Liver (tissue), 9 donors: Measurements from ENCODE around the gene RPGR. TPM values are rescaled to one million over a fixed set of nuclear protein-coding genes. Genes with fewer than 3 reads are reported as not detected.

Experiments
- DNase-seq: peaks from one replicate; pipeline ENCODE4 v3.0.0-alpha.2; 2017; ENCODE audit warnings: low spot score
- H3K27ac ChIP-seq, 2 donors: one replicate each; pipeline ENCODE4 v1.7.0; 2013; ENCODE audit warnings: inconsistent platforms in 2 of 2, low read length in 2 of 2, control low read depth in 1 of 2, low read depth in 1 of 2, mild to moderate bottlenecking in 1 of 2
- H3K27me3 ChIP-seq, 4 donors: one replicate each; pipeline versions ENCODE4 v1.6.1 to v1.7.0; 2013; ENCODE audit warnings: low read length in 3 of 4, inconsistent platforms in 1 of 4, mild to moderate bottlenecking in 1 of 4, moderate library complexity in 1 of 4; ENCODE audit not compliant: control insufficient read depth in 4 of 4, insufficient read depth in 4 of 4
- H3K36me3 ChIP-seq, 4 donors: one replicate each; pipeline versions ENCODE4 v1.6.1 to v1.7.0; 2013; ENCODE audit warnings: low read length in 3 of 4, mild to moderate bottlenecking in 3 of 4, low read depth in 1 of 4, moderate library complexity in 1 of 4; ENCODE audit not compliant: control insufficient read depth in 4 of 4, insufficient read depth in 3 of 4
- H3K4me1 ChIP-seq, 4 donors: one replicate each; pipeline versions ENCODE4 v1.6.1 to v1.7.0; 2013; ENCODE audit warnings: low read length in 3 of 4, mild to moderate bottlenecking in 3 of 4, moderate library complexity in 1 of 4; ENCODE audit not compliant: control insufficient read depth in 4 of 4, insufficient read depth in 4 of 4
- H3K4me3 ChIP-seq, 3 donors: one replicate each; pipeline versions ENCODE4 v1.6.1 to v1.7.0; 2013; ENCODE audit warnings: low read length in 3 of 3, control low read depth in 1 of 3, low read depth in 1 of 3, mild to moderate bottlenecking in 1 of 3
- H3K9ac ChIP-seq, 2 donors: one replicate each; pipeline ENCODE4 v1.7.0; 2013; ENCODE audit warnings: low read length in 2 of 2, mild to moderate bottlenecking in 2 of 2, moderate library complexity in 2 of 2, control low read depth in 1 of 2, low read depth in 1 of 2
- H3K9me3 ChIP-seq, 4 donors: one replicate each; pipeline versions ENCODE4 v1.6.1 to v1.7.0; 2013; ENCODE audit warnings: low read length in 3 of 4; ENCODE audit not compliant: control insufficient read depth in 4 of 4
- EGR1 ChIP-seq, 2 donors: IDR thresholded peaks; 2 replicates each; pipeline ENCODE4 v1.6.1; 2016 to 2018; ENCODE audit warnings: antibody characterized with exemption in 2 of 2, low read depth in 2 of 2
- FOXA1 ChIP-seq: IDR thresholded peaks from 2 replicates; pipeline ENCODE4 v1.6.1; 2016; ENCODE audit warnings: antibody characterized with exemption
- GABPA ChIP-seq, 2 donors: IDR thresholded peaks in 1 of 2; conservative IDR thresholded peaks in 1 of 2; 2 replicates each; pipeline ENCODE4 v1.6.1; 2016; ENCODE audit warnings: antibody characterized with exemption in 2 of 2, mild to moderate bottlenecking in 1 of 2, moderate library complexity in 1 of 2
- HNF4A ChIP-seq, 2 donors: conservative IDR thresholded peaks; 2 replicates each; pipeline ENCODE4 v1.6.1; 2016; ENCODE audit warnings: antibody characterized with exemption in 2 of 2, mild to moderate bottlenecking in 2 of 2
- HNF4G ChIP-seq: IDR thresholded peaks from 2 replicates; pipeline ENCODE4 v1.6.1; 2016; ENCODE audit warnings: antibody characterized with exemption
- JUND ChIP-seq, 2 donors: IDR thresholded peaks; 2 replicates each; pipeline ENCODE4 v1.6.1; 2016; ENCODE audit warnings: antibody characterized with exemption in 2 of 2
- NR2F2 ChIP-seq: IDR thresholded peaks from 2 replicates; pipeline ENCODE4 v1.6.1; 2016; ENCODE audit warnings: antibody characterized with exemption
- RAD21 ChIP-seq, 2 donors: IDR thresholded peaks; 2 replicates each; pipeline ENCODE4 v1.6.1; 2016; ENCODE audit warnings: antibody characterized with exemption in 2 of 2, mild to moderate bottlenecking in 2 of 2
- RXRA ChIP-seq, 2 donors: IDR thresholded peaks; 2 replicates each; pipeline ENCODE4 v1.6.1; 2017 to 2018; ENCODE audit warnings: antibody characterized with exemption in 2 of 2, mild to moderate bottlenecking in 1 of 2
- SP1 ChIP-seq: IDR thresholded peaks from 2 replicates; pipeline ENCODE4 v1.6.1; 2018; ENCODE audit warnings: antibody characterized with exemption, mild to moderate bottlenecking
- TAF1 ChIP-seq: conservative IDR thresholded peaks from 2 replicates; pipeline ENCODE4 v1.6.1; 2016; ENCODE audit warnings: antibody characterized with exemption, mild to moderate bottlenecking
- YY1 ChIP-seq: IDR thresholded peaks from 2 replicates; pipeline ENCODE4 v1.6.1; 2016; ENCODE audit warnings: antibody characterized with exemption, mild to moderate bottlenecking
- WGBS: extraction: QIAGEN DNeasy Blood & Tissue Kit; methylation state at CpG from one replicate; pipeline ENCODE4 v1.1.7; 2013; 5-methylcytosine and 5-hydroxymethylcytosine counted together
- polyA plus RNA-seq, 2 donors: library from polyadenylated mRNA; stranded (reverse) in 1 of 2; unstranded in 1 of 2; fragments of 200-250 nt in 1 of 2; fragments of >200 nt in 1 of 2; fragmentation: Nextera tagmentation in 1 of 2; extraction: Ambion mirVana in 1 of 2; gene quantifications; one replicate each; pipeline versions ENCODE4 v1.2.1 to v1.2.3, GENCODE V29; 2013 to 2015
- total RNA-seq, 2 donors: library from RNA; depleted of rRNA; stranded (reverse); fragments of >200 nt; gene quantifications; one replicate each; pipeline ENCODE4 v1.2.3, GENCODE V29; 2014
- TF ChIP-seq, protein P1 (sequence below): IDR thresholded peaks from 2 replicates; pipeline ENCODE4 v1.6.1; 2016; ENCODE audit warnings: antibody characterized with exemption
- TF ChIP-seq, protein P2 (sequence below): IDR thresholded peaks from 2 replicates; pipeline ENCODE4 v1.6.1; 2016; ENCODE audit warnings: antibody characterized with exemption
- TF ChIP-seq, protein P3 (sequence below): IDR thresholded peaks from 2 replicates; pipeline ENCODE4 v1.6.1; 2016; ENCODE audit warnings: antibody characterized with exemption
- TF ChIP-seq, protein P4 (sequence below): fragments of 150-350 bp; IDR thresholded peaks from 2 replicates; pipeline ENCODE4 v1.5.1; 2017; ENCODE audit warnings: improper control_type of control experiment, low read depth, low read length; ENCODE audit not compliant: missing input control
- TF ChIP-seq, protein P5 (sequence below): IDR thresholded peaks from 2 replicates; pipeline ENCODE4 v1.6.1; 2016; ENCODE audit warnings: antibody characterized with exemption, mild to moderate bottlenecking
- donor health status: healthy.
- donor health status: healthy.
- donor health status: healthy.
- donor health status: healthy.
- donor health status: healthy.

The RPGR gene
- total and polyA plus RNA-seq, 4 donors = 1.7 to 7.2 (median 3.5) TPM

DNA sequence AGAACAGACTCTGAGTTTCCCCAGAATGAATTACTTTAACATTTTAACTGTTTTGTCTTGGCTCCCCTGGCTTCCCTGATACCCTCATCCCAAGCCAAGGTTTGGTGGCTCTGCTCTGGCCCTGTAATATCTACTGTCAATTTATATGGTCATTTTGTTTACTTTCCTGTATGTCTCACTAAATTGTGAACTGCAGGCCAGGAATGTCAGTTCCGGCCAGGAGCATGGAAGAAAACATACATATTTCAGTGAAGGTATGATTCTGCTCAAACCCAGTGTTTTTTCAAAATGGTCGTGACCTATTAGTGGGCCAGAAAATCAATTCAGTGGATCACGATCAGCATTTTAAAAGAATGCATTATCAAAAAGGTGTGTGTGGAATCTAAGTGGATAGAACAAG, 1.2 kb downstream of the RPGR start (continued):
- TF ChIP-seq FOXA1 = no peak

DNA sequence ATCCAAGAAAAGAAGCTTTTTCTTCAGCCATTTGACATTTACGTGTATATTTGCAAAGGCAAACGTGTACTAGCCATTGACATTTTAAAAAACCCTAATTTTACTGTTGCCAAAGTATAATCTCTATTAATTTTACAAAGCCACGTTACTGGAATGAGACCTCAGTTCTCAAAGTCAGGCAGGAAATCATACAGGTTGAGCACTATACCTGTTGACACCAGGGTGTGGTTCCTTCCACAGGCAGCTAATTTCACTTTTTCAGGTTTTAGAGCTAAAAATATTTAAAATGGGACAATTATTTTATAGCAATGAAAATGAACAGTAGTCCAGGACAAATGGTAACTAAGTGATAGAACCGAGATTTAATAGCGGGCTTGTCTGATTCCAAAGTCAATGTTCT, 6.5 kb downstream of the RPGR start:
- no peak overlapping the region for H3K9ac ChIP-seq
- WGBS = 97% methylated on average over 5 of the region's 5 CpGs
- no peak for TF ChIP-seq NR2F2
- TF ChIP-seq, protein P1, sequence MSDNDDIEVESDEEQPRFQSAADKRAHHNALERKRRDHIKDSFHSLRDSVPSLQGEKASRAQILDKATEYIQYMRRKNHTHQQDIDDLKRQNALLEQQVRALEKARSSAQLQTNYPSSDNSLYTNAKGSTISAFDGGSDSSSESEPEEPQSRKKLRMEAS = no peak
- TF ChIP-seq FOXA1 = no peak
- TF ChIP-seq, protein P2, sequence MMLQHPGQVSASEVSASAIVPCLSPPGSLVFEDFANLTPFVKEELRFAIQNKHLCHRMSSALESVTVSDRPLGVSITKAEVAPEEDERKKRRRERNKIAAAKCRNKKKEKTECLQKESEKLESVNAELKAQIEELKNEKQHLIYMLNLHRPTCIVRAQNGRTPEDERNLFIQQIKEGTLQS = no peak
- no peak for TF ChIP-seq EGR1 (IDR thresholded peaks at IDR 0.05; ENCODE audit: low read depth in 2 of 2)
- TF ChIP-seq HNF4A (conservative IDR thresholded peaks at IDR 0.05) = no peak
- TF ChIP-seq, protein P3, sequence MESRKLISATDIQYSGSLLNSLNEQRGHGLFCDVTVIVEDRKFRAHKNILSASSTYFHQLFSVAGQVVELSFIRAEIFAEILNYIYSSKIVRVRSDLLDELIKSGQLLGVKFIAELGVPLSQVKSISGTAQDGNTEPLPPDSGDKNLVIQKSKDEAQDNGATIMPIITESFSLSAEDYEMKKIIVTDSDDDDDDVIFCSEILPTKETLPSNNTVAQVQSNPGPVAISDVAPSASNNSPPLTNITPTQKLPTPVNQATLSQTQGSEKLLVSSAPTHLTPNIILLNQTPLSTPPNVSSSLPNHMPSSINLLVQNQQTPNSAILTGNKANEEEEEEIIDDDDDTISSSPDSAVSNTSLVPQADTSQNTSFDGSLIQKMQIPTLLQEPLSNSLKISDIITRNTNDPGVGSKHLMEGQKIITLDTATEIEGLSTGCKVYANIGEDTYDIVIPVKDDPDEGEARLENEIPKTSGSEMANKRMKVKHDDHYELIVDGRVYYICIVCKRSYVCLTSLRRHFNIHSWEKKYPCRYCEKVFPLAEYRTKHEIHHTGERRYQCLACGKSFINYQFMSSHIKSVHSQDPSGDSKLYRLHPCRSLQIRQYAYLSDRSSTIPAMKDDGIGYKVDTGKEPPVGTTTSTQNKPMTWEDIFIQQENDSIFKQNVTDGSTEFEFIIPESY = no peak
- TF ChIP-seq HNF4G = no peak
- TF ChIP-seq, protein P4, sequence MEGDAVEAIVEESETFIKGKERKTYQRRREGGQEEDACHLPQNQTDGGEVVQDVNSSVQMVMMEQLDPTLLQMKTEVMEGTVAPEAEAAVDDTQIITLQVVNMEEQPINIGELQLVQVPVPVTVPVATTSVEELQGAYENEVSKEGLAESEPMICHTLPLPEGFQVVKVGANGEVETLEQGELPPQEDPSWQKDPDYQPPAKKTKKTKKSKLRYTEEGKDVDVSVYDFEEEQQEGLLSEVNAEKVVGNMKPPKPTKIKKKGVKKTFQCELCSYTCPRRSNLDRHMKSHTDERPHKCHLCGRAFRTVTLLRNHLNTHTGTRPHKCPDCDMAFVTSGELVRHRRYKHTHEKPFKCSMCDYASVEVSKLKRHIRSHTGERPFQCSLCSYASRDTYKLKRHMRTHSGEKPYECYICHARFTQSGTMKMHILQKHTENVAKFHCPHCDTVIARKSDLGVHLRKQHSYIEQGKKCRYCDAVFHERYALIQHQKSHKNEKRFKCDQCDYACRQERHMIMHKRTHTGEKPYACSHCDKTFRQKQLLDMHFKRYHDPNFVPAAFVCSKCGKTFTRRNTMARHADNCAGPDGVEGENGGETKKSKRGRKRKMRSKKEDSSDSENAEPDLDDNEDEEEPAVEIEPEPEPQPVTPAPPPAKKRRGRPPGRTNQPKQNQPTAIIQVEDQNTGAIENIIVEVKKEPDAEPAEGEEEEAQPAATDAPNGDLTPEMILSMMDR = no peak
- TF ChIP-seq YY1 = no peak
- no peak for TF ChIP-seq JUND (IDR thresholded peaks at IDR 0.05)
- TF ChIP-seq, protein P5, sequence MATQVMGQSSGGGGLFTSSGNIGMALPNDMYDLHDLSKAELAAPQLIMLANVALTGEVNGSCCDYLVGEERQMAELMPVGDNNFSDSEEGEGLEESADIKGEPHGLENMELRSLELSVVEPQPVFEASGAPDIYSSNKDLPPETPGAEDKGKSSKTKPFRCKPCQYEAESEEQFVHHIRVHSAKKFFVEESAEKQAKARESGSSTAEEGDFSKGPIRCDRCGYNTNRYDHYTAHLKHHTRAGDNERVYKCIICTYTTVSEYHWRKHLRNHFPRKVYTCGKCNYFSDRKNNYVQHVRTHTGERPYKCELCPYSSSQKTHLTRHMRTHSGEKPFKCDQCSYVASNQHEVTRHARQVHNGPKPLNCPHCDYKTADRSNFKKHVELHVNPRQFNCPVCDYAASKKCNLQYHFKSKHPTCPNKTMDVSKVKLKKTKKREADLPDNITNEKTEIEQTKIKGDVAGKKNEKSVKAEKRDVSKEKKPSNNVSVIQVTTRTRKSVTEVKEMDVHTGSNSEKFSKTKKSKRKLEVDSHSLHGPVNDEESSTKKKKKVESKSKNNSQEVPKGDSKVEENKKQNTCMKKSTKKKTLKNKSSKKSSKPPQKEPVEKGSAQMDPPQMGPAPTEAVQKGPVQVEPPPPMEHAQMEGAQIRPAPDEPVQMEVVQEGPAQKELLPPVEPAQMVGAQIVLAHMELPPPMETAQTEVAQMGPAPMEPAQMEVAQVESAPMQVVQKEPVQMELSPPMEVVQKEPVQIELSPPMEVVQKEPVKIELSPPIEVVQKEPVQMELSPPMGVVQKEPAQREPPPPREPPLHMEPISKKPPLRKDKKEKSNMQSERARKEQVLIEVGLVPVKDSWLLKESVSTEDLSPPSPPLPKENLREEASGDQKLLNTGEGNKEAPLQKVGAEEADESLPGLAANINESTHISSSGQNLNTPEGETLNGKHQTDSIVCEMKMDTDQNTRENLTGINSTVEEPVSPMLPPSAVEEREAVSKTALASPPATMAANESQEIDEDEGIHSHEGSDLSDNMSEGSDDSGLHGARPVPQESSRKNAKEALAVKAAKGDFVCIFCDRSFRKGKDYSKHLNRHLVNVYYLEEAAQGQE = no peak
- TF ChIP-seq SP1 = no peak
- no peak for TF ChIP-seq GABPA (IDR thresholded peaks at IDR 0.05 in 1 of 2, conservative IDR thresholded peaks at IDR 0.05 in 1 of 2)

DNA sequence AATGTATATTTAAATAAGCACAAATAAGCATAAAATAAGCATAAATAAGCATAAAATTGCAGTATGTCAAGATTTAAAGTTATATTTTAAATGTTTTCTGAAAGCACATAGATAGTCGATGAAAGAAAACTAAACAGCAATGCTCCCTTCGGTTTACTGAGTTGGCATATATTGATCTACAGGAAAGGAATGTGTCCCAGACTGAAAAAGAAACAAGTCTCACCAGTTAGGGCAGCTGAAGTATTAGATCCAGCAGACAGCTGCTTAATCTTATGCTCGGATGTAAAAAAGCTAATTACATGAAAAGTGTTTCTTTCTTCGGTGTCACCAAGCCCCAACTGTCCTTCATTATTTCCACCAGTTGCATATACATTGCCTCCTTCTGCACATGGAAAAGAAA, 8.7 kb downstream of the RPGR start:
- H3K27ac ChIP-seq = no peak overlapping the region
- peaks cover 0 to 4% (median 1%) of the 10 kb centered on the region in 4 donors for H3K4me1 ChIP-seq
- DNase-seq = no peak
- 38% methylated on average over 4 of the region's 4 CpGs for WGBS
- peaks cover 0 to 1% (median 0%) of the 10 kb centered on the region in 4 donors for H3K36me3 ChIP-seq
- TF ChIP-seq HNF4G (no peak), RAD21 (IDR thresholded peaks at IDR 0.05) (no peak), GABPA (IDR thresholded peaks at IDR 0.05 in 1 of 2, conservative IDR thresholded peaks at IDR 0.05 in 1 of 2) (no peak), RXRA (IDR thresholded peaks at IDR 0.05) (no peak), TAF1 (no peak)
- TF ChIP-seq, protein P3 = no peak
- TF ChIP-seq, protein P2 = no peak
- TF ChIP-seq, protein P5 = no peak
- no peak overlapping the region for H3K4me3 ChIP-seq
- no peak overlapping the region for H3K9ac ChIP-seq
- no peaks in the 10 kb centered on the region for H3K9me3 ChIP-seq
- H3K27me3 ChIP-seq = no peaks in the 10 kb centered on the region

More for the DNA sequence above, 6.5 kb downstream of the RPGR start:
- H3K36me3 ChIP-seq = no peaks in the 10 kb centered on the region
- no peaks in the 10 kb centered on the region for H3K27me3 ChIP-seq
- H3K9me3 ChIP-seq = no peaks in the 10 kb centered on the region
- H3K4me1 ChIP-seq = peaks cover 0 to 4% (median 1%) of the 10 kb centered on the region in 4 donors
- no peak overlapping the region for H3K4me3 ChIP-seq
- DNase-seq = no peak
- H3K27ac ChIP-seq = no peak overlapping the region
